COLO668 (cell line): Measurements from ENCODE around the gene PLEKHN1.

Source experiments
- DNase-seq: peaks from one replicate; lab custom pipeline; 2025; ENCODE audit not compliant: unreplicated experiment; lab: John Stamatoyannopoulos, UW

The PLEKHN1 gene

DNA sequence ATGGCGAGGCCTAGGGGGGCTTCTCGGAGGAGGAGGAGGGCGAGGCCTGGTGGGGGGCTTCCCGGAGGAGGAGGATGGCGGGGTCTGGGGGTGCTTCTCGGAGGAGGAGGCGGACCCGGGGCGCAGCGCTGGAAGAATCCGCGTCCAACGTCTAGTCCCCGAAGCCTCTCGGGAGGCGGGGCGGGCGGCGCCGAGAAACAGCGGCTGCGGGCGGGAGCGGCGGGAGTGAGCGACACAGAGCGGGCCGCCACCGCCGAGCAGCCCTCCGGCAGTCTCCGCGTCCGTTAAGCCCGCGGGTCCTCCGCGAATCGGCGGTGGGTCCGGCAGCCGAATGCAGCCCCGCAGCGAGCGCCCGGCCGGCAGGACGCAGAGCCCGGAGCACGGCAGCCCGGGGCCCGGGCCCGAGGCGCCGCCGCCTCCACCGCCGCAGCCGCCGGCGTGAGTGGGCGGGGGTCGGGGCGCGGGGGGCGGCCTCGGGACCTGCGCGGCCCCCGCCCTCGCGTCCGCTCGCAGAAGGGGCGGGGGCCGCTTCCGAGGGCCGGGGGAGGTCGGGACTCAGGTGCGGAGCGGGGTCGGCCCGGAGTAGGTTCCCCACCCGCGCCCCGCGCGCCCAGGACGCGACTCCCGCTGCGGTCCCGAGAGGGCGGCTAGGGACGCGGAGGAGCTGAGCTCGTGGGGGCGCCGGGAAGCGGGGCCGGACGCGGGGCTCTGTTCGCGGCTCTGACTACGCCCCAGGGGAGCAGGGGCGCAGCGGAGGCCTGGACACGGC is 5.7 kb upstream of the PLEKHN1 start, which contains the start of gene KLHL17:
TSS of gene KLHL17 (plus strand) at position 222 of the 769 bp plus-strand sequence. CDS start at position 332, 110 bp downstream.
- peak; percentile 92 for DNase-seq

DNA sequence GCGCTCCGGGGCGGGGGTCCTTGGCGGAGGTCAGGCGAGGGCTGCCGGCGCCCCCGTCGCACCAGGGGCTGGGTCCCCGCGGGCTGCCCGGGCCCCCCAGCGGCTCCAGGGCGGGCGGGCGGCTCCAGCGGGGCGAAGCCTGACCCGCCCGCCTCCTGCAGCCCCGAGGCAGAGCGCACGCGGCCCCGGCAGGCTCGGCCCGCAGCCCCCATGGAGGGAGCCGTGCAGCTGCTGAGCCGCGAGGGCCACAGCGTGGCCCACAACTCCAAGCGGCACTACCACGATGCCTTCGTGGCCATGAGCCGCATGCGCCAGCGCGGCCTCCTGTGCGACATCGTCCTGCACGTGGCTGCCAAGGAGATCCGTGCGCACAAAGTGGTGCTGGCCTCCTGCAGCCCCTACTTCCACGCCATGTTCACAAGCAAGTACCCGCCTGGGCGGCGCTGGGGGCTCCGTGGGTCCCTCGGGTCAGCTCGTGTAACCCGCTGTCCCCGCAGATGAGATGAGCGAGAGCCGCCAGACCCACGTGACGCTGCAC is 5.1 kb upstream of the PLEKHN1 start:
- DNase-seq, result peak; percentile 37

DNA sequence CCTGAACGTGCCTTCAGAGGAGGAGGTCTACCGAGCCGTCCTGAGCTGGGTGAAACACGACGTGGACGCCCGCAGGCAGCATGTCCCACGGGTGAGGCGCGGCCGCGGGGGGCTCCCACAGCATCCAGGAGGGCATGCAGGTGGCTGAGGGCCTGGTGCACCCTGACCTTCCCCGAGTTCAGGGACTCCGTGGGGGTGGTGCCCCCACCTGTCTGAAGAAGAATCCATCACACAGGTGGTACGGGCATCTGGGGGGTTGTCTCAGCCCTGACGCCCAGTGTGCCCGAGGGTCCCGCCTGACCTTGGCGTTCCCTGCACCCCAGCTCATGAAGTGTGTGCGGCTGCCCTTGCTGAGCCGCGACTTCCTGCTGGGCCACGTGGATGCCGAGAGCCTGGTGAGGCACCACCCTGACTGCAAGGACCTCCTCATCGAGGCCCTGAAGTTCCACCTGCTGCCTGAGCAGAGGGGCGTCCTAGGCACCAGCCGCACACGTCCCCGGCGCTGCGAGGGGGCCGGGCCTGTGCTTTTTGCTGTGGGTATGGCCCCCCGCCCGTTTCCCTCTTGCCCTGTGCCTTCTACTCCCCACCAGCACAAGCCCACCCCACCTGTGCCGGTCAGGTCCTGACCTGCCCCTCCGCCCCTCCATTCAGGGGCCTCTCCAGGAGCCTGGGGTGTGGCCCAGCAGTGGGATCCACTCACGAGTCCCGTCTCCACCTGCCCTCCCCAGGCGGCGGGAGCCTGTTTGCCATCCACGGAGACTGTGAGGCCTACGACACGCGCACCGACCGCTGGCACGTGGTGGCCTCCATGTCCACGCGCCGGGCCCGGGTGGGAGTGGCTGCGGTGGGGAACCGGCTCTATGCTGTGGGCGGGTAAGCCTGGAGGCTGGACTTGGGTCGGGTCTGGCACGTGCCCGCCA is 3.6 kb upstream of the PLEKHN1 start:
- no peak for DNase-seq

DNA sequence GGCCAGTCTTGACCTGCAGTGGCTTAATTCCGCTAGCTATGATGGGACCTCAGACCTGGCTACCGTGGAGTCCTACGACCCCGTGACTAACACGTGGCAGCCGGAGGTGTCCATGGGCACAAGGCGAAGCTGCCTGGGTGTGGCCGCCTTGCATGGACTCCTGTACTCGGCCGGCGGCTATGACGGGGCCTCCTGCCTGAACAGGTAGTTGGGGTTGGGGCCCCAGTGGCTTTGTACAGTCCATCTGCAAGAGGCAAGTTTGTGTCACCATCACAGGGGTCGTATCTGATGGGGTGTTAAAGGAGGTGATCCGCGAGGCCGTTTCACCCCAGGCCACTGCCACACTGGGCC is 3.0 kb upstream of the PLEKHN1 start:
- DNase-seq, result no peak

DNA sequence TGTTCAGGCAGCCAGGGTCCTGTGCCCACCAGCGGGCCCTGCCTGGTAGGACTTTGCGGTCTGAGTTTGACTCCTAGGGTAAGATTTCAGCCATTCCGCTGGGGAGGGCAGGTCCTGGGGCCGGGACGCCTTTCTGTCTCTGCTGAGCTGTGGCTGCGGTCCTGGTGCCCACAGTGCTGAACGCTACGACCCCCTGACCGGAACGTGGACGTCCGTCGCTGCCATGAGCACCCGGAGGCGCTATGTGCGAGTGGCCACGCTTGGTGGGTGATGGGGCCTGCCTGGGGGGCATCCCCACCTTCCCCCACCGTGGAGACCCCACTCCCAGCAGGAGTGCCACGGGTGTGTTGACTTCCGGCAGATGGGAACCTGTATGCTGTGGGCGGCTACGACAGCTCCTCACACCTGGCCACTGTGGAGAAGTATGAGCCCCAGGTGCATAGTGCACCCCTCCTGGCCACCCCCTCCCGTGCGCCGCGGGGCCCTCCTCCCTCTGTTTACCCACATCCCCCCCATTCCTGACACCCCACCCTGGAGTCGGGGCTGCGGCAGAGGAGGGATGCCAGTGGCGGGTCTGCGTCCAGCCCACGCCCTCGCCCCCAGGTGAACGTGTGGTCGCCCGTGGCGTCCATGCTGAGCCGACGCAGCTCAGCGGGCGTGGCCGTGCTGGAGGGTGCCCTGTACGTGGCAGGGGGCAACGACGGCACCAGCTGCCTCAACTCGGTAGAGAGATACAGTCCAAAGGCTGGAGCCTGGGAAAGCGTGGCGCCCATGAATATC is 2.3 kb upstream of the PLEKHN1 start:
- no peak for DNase-seq

DNA sequence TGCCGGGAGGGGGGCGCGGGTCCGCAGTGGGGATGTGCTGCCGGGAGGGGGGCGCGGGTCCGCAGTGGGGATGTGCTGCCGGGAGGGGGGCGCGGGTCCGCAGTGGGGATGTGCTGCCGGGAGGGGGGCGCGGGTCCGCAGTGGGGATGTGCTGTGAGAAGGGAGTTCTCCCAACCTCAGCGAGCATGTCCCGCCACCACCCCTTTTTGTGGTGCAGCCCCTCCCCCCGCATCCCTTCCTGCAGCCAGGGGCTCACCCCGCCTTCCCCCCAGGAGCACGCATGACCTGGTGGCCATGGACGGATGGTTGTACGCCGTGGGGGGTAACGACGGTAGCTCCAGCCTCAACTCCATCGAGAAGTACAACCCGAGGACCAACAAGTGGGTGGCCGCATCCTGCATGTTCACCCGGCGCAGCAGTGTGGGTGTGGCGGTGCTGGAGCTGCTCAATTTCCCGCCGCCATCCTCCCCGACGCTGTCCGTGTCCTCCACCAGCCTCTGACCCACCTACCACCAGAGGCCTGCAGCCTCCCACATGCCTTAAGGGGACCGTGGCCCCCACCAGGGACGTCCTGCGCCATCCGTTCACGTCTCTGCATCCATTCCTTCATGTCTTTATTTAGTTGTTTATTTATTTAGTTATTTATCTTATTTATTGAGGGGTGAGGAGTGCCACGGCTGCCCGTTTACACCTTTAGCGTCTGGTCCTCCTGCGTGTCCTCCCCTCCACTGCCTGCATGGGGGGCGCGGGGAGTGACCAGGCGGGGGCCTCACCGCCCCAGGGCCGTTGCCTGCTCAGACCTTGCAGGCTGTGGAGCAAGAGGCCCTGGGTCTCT is 1.4 kb upstream of the PLEKHN1 start:
- no peak for DNase-seq

DNA sequence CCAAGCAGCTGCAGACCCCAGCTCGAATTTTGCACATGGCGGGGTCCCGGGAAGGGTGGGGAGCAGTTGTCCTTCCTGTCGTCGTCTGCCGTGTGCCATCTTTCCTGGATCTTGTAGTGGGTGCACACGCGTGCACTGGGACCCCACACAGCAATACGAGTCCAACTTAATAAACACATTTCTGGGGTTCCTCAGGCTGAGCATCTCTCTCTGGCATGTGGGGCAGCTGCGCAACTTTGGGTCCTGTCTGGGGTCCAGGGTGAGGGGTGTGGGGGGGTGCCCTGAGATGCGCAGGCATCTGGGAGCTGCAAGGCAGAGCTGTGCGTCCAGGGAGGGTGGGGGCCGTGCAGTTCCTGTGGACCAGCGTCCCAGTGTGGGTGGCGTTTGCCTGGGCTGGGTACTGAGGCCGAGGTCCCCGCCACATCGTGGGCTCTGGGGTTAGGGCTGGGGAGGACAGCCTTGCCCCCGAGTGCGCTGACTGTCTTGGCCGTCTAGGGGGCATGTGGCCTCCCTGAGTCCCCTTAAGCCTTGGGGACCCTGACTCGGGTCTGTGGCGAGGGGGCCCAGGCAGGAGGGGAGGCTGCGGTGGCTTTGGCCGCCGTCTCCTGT is 652 bp upstream of the PLEKHN1 start:
- no peak for DNase-seq

DNA sequence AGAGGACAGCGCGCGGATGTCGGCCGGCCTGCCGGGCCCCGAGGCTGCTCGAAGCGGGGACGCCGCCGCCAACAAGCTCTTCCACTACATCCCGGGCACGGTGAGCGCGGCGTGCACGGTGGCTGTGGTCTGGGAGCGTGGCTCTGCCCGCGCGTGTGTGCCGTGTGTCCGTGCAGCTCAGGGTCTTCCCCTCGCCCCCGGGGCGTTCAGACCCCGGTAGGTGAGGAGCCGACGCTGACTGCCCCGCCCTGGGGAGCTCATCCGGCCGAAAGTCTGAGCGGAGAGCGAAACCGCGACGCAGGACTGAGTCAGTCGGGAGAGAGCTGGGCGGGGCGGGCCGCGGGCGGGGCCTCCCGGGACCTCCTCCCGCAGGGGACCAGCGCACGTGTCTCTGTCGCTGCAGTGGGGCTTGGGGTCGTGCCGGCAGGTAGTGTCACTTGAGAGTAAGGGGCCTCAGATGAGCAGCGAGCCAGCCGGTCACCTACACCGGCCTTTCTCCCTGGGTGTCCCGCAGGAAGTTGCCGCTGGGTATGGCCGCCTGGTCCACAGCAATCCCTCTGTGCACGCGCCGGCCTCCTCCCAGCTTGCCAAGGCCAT is 520 bp downstream of the PLEKHN1 start:
- peak; percentile 71 for DNase-seq

DNA sequence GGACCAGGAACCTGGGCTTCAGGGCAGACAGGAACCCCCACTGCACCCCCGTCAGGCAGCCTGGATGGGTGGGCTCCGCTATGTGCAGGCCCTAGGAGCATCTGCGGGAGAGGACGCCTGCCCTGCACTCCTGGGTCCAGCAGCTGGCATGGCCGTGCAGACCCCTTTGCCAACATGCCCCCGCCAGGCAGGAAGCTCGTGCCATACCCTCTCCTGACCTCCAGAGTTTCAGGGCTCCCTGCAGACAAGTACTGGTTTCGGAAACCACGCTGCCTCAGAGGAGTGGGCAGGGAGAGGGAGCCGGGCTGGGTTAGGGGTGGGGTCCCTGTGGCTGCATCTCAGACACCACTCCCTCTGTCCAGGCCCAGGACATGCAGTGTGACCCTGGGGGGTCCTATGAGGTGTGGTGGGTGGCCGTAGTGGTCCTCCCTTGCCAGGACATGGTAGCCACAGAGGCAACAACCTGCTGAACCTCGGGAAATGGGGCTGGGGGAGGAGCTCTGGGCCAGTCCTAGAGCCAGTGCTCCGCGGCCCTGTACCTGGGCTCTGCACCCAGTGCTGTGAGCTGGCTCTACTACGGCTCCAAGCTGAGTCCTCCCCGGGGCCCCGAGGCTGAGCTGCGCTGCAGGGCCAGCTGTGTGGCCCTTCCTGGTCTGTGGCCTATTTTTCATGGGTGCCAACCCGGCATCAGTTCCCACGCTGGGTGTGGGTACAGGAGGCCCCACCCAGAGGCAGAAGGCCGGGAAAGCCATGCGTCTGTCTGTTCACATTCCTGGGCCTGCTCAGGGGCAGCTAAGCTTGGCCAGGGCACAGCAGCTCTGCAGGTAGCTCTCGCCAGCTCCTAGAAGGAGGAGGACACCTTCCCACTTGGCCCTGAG is 1.4 kb downstream of the PLEKHN1 start:
- DNase-seq, result no peak

DNA sequence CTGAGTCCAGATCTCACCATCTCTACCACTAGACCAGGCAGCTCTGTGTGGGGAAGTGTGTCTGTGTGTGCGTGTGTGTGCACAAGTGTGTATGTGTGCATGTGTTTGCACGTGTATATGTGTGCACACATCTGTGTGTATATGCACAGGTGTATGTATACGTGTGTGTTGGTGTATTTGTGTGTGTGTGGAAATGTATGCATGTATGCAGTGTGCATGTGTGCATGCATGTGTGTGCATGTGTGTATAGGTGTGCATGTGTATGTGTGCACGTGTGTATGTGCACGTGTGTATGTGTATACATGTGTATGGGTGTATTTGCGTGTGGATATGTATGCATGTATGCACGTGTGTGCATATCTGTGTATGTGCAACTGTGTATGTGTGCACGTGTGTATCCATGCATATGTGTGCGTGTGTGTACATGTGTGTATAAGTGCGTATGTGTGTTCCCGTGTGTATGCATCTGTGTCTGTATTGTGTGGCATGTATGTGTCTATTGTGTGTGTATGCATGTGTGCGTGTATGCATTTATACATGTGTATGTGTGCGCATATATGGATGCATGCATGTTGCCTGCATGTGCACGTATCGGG is 3.1 kb downstream of the PLEKHN1 start:
- DNase-seq, result no peak

DNA sequence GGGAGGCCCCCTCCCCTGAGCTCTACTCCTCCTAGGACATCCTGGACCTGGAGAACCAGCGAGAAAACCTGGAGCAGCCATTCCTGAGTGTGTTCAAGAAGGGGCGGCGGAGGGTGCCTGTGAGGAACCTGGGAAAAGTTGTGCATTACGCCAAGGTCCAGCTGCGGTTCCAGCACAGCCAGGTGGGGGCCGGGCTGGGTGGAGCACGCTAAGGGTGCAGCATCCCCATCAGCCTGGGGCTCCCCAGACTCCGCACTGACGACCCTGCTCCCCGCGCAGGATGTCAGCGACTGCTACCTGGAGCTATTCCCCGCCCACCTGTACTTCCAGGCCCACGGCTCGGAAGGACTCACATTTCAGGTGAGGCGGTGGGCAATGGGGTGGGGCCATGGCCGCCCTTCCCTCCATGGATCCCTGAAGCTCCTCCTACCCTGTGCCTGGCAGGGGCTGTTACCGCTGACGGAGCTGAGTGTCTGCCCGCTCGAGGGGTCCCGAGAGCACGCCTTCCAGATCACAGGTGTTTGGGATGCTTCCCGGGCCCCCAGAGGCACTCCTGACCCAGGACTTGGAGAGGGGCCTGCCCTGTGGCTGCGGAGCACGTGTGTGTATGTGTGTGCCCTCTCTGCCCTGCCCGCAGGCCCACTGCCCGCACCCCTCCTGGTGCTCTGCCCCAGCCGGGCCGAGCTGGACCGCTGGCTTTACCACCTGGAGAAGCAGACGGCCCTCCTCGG is 4.1 kb downstream of the PLEKHN1 start:
- DNase-seq, result no peak

DNA sequence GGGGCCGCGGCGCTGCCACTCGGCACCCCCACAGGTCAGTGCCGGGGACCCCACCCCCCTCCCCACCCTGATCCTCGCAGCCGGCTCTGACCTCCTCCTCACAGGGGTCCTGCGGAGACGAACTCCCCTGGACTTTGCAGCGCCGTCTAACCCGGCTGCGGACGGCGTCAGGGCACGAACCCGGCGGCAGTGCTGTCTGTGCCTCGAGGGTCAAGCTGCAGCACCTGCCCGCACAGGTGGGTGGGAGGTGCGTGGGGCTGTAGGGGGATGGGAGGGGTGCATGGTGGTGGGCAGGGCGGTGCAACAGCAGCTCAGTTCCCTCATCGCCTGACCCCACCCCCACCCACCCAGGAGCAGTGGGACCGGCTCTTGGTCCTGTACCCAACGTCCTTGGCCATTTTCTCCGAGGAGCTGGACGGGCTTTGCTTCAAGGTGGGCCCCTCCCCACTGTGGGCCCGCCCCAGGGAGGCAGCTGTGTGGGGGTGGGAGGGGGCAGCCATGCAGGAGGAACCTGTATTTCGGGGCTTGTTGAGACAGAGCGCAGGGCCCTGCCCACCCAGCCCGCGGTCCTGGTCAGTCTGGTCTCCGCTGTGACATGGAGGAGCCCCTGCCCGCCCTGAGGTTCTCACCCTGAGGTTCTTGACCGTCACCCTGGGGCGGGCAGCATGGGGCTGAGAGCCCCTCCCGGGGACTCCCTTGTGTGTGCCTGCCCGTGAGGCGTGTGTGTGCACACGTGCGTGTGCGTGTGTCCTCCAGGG is 4.9 kb downstream of the PLEKHN1 start:
- DNase-seq, result no peak

DNA sequence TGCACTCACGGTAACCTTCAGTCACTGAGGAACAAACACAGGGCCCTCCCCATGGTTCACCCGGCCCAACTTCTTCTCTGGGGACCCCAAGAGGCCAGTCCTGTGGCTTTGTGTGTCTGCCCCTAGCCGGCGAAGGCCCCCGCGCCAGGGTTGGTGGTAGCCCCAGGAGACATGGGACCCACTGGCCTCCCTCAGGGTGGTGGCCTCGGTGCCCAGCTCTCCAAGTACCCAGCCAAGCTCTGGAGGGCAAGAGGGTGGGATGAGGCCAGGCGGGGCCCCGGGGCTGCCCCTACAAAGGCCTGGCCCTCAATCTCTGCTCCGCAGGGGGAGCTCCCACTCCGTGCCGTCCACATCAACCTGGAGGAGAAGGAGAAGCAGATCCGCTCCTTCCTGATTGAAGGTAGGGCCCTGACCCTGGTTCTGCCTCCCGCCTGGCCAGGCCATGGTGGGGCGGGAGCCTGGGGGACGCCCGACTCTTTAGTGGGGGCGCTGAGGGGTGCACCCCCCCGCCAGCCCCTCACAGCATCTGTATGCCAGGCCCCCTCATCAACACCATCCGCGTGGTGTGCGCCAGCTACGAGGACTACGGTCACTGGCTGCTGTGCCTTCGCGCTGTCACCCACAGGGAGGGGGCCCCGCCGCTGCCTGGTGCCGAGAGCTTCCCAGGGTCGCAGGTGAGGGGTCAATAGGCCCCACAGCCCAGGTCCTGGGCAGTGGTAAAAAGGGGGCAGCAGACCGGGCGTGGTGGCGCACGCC is 5.6 kb downstream of the PLEKHN1 start:
- no peak for DNase-seq

DNA sequence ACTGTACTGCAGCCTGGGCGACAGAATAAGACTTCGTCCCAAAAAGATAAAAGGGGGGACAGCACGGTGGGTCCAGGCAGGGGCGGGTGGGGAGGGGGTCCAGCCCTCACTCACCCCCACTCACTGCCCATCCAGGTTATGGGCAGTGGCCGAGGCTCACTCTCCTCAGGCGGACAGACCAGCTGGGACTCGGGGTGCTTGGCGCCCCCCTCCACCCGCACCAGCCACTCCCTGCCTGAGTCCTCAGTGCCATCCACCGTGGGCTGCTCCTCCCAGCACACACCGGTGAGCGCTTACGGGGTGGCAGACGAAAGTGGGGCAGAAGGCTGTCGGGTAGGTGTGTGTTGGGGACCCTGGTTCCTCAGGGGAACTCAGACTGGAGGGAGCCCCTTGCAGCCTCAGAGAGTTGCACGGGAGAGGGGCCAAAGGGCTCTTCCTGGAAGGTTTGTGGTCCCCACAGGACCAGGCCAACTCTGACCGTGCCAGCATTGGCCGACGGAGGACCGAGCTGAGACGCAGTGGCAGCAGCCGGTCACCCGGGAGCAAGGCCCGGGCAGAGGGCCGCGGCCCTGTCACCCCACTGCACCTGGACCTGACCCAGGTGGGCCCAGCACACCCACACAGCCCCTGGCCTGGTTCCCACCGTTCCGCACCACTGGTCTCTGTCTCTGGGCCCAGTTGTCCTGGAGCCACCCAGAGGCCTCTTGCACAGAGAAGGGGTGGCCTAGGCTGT is 6.6 kb downstream of the PLEKHN1 start:
- DNase-seq, result no peak
